Suprapubic skin (tissue), 3 donors: ENCODE results near the gene GTPBP10.

Experiments
- CTCF ChIP-seq, 2 donors: fragments of 200-600 bp in 1 of 2; fragments of 450-650 bp in 1 of 2; sonication (generic) in 1 of 2; IDR thresholded peaks; one replicate each; pipeline ENCODE4 v1.5.1; 2016 to 2019; ENCODE audit warnings: antibody characterized with exemption in 2 of 2, mild to moderate bottlenecking in 1 of 2, moderate library complexity in 1 of 2
- EP300 ChIP-seq: sonication (generic); formaldehyde crosslinking; IDR thresholded peaks from one replicate; pipeline ENCODE4 v1.6.1; 2017; ENCODE audit warnings: antibody characterized with exemption
- POLR2A ChIP-seq, 2 donors: fragments of 450-650 bp; IDR thresholded peaks; one replicate each; pipeline ENCODE4 v1.6.1; 2017; ENCODE audit warnings: antibody characterized with exemption in 2 of 2, mild to moderate bottlenecking in 2 of 2, moderate library complexity in 2 of 2

- no peak for TF ChIP-seq CTCF (IDR thresholded peaks at IDR 0.05)
- no peak for TF ChIP-seq EP300
- no peak for TF ChIP-seq POLR2A (IDR thresholded peaks at IDR 0.05)
Measured at GRCh38 chr7:90347759-90348158, 1.2 kb downstream of the GTPBP10 start.
